Heart left ventricle (tissue), 16 donors: ENCODE data around the gene GTSE1. TPM values are rescaled to one million over a fixed set of nuclear protein-coding genes. Genes with fewer than 3 reads are reported as not detected.

Experiments
- ATAC-seq, 4 donors: fragments of 200-7000 bp; cut with Tn5 transposase; one replicate each; pipeline ENCODE4 v1.9.1; 2020 to 2022; ENCODE audit warnings: moderate library complexity in 4 of 4, mild to moderate bottlenecking in 3 of 4, moderate number of reproducible peaks in 1 of 4
- DNase-seq, 5 donors: peaks; one replicate each; pipeline ENCODE4 v3.0.0-alpha.2; 2020
- H3K27ac ChIP-seq, 12 donors: fragments of 200-600 bp; sonication (generic) in 4 of 12; one replicate each; pipeline versions ENCODE4 v1.5.0 to v1.8.0; 2016 to 2022; ENCODE audit warnings: mild to moderate bottlenecking in 2 of 12
- H3K27me3 ChIP-seq, 9 donors: fragments of 200-600 bp; sonication (generic) in 2 of 9; one replicate each; pipeline versions ENCODE4 v1.5.1 to v1.8.0; 2016 to 2022; ENCODE audit warnings: mild to moderate bottlenecking in 3 of 9
- H3K36me3 ChIP-seq, 9 donors: fragments of 200-600 bp; sonication (generic) in 2 of 9; one replicate each; pipeline versions ENCODE4 v1.5.0 to v1.8.0; 2018 to 2022; ENCODE audit warnings: mild to moderate bottlenecking in 2 of 9
- H3K4me1 ChIP-seq, 12 donors: fragments of 200-600 bp; sonication (generic) in 4 of 12; one replicate each; pipeline versions ENCODE4 v1.5.0 to v1.8.0; 2016 to 2022; ENCODE audit warnings: mild to moderate bottlenecking in 3 of 12
- H3K4me3 ChIP-seq, 12 donors: fragments of 200-600 bp; sonication (generic) in 4 of 12; one replicate each; pipeline versions ENCODE4 v1.5.0 to v1.8.0; 2017 to 2022; ENCODE audit warnings: mild to moderate bottlenecking in 9 of 12, moderate library complexity in 4 of 12
- H3K9me3 ChIP-seq, 12 donors: fragments of 200-600 bp; sonication (generic) in 4 of 12; one replicate each; pipeline versions ENCODE4 v1.5.0 to v1.8.0; 2016 to 2022; ENCODE audit warnings: mild to moderate bottlenecking in 1 of 12
- CTCF ChIP-seq, 12 donors: fragments of 200-600 bp; sonication (generic) in 4 of 12; IDR thresholded peaks; one replicate each; pipeline versions ENCODE4 v1.5.0 to v1.8.0; 2018 to 2022; ENCODE audit warnings: antibody characterized with exemption in 12 of 12, mild to moderate bottlenecking in 5 of 12
- POLR2A ChIP-seq, 2 donors: fragments of 450-650 bp; IDR thresholded peaks; one replicate each; pipeline ENCODE4 v1.6.1; 2017; ENCODE audit warnings: antibody characterized with exemption in 2 of 2, mild to moderate bottlenecking in 2 of 2, moderate library complexity in 2 of 2
- whole genome bisulfite sequencing, 4 donors: extraction: QIAGEN DNeasy Blood & Tissue Kit in 2 of 4; methylation state at CpG; one replicate each; pipeline versions ENCODE4 v1.1.5 to v1.1.7; 2013 to 2018; 5-methylcytosine and 5-hydroxymethylcytosine counted together
- intact Hi-C, 10 donors: fragments of 100-400 bp; cut with DNase I; formaldehyde crosslinking; loops; one replicate each; pipeline versions ENCODE4 v1.11.1 to v1.14.2; 2022
- polyA plus RNA-seq, 2 donors: library from polyadenylated mRNA; stranded (reverse); fragments of 200-250 nt; gene quantifications; one replicate each; pipeline ENCODE4 v1.2.3, GENCODE V29; 2013
- total RNA-seq, 9 donors: library from RNA; depleted of rRNA in 2 of 9; stranded (reverse); fragments of >200 nt in 2 of 9; fragmentation: NEBNext Ultra II Directional in 3 of 9; extraction: Animal tissue kit (Norgen Biotek cat#: 25700) in 3 of 9; gene quantifications; one replicate each; pipeline versions ENCODE4 v1.1.0 to v1.2.4, GENCODE V29; 2016 to 2023
- donor health status: ischemic (EF 13 %, LVEDD 7.1; RV severe dilation, severe dysfunction).
- donor health status: healthy with polysubstance abuse.
- donor health status: DM: no; HTN: yes; CAD: no.
- donor health status: DM: no; HTN: no; CAD: no.
- donor health status: ischemic (EF 25% LVEDD 6.9; RV normal size, moderate dysfunction).
- donor health status: ischemic (EF 25% LVEDD 5.7; RV mildly dilated, moderate dysfunction).
- donor health status: healthy.
- donor health status: DM: yes; HTN: yes; CAD: no.
- donor health status: ischemic (EF 35%, LVEDD 5.7; RV mildly dilated, moderate dysfunction).
- donor health status: nonischemic (EF 11% LVEDD 7.7; RV severe dilation, severe dysfunction).
- donor health status: DM: yes; HTN: yes; CAD: no.
- donor health status: PGD.
- donor health status: ischemic (EF 29% LVEDD 5.4; RV normal size, mild dysfunction).
- donor health status: nonischemic (EF 23%, LVEDD 6.1; RV moderate dilation, normal function).

Gene GTSE1
- total and polyA plus RNA-seq, 11 donors = 0.19 to 6.9 (median 0.59) TPM; not detected in 1

- no peaks in the 10 kb centered on the region for H3K27me3 ChIP-seq
- no peak overlapping the region for H3K4me3 ChIP-seq
- H3K9me3 ChIP-seq = no peaks in the 10 kb centered on the region
- 82 to 91% (median 84%) methylated on average over 7 of the region's 7 CpGs for WGBS, 4 donors
- peaks cover 0 to 100% (median 93%) of the 10 kb centered on the region in 9 donors for H3K36me3 ChIP-seq
- no peak overlapping the region for H3K27ac ChIP-seq
- TF ChIP-seq CTCF (IDR thresholded peaks at IDR 0.05) = no peak
- TF ChIP-seq POLR2A (IDR thresholded peaks at IDR 0.05) = no peak
- intact Hi-C loops = no loop called here
- ATAC-seq = no peak
- H3K4me1 ChIP-seq = peaks cover 0 to 31% (median 10%) of the 10 kb centered on the region in 12 donors
- DNase-seq = no peak
Observed at GRCh38 chr22:46276563-46276962, 20.1 kb upstream of the GTSE1 start.

- DNase-seq = no peak
- H3K4me3 ChIP-seq = no peak overlapping the region
- WGBS, 4 donors = 82 to 96% (median 92%) methylated on average over 10 to 22 of the region's 22 CpGs
- no peaks in the 10 kb centered on the region for H3K27me3 ChIP-seq
- no peak for ATAC-seq
- H3K36me3 ChIP-seq = peaks cover 4 to 99% (median 93%) of the 10 kb centered on the region in 9 donors
- peaks cover 0 to 23% (median 10%) of the 10 kb centered on the region in 12 donors for H3K4me1 ChIP-seq
- no peaks in the 10 kb centered on the region for H3K9me3 ChIP-seq
- peak overlapping the region in 1 of 12 donors; percentile 70 for H3K27ac ChIP-seq
- intact Hi-C loops = no loop called here
- TF ChIP-seq POLR2A (IDR thresholded peaks at IDR 0.05) = no peak
- TF ChIP-seq CTCF (IDR thresholded peaks at IDR 0.05) = no peak
Observed at GRCh38 chr22:46278656-46279645, 17.7 kb upstream of the GTSE1 start.

- peaks cover 0 to 23% (median 10%) of the 10 kb centered on the region in 12 donors for H3K4me1 ChIP-seq
- intact Hi-C loops = no loop called here
- DNase-seq (peak in 1 of 5 donors; percentile 62), ATAC-seq (peak; percentile 27 to 62 (median 61))
- 73 to 90% (median 77%) methylated on average over 5 to 12 of the region's 12 CpGs for WGBS, 4 donors
- H3K27me3 ChIP-seq = no peaks in the 10 kb centered on the region
- H3K36me3 ChIP-seq = peaks cover 4 to 99% (median 93%) of the 10 kb centered on the region in 9 donors
- TF ChIP-seq POLR2A (IDR thresholded peaks at IDR 0.05) = no peak
- TF ChIP-seq CTCF (IDR thresholded peaks at IDR 0.05) = no peak
- H3K4me3 ChIP-seq = no peak overlapping the region
- peak overlapping the region in 10 of 12 donors; percentile 43 to 80 (median 57) for H3K27ac ChIP-seq
- no peaks in the 10 kb centered on the region for H3K9me3 ChIP-seq
Observed at GRCh38 chr22:46280063-46280817, 16.4 kb upstream of the GTSE1 start.
